Measurements from ENCODE around the gene AUTS2.

Gene AUTS2

GRCh38 chr7:69871213-69871885 is 273.1 kb downstream of the AUTS2 start:
- DNase-seq, result no peak

GRCh38 chr7:69871886-69872569 is 273.8 kb downstream of the AUTS2 start:
- no peak for DNase-seq

GRCh38 chr7:69873512-69873911 is 275.2 kb downstream of the AUTS2 start:
- DNase-seq, result no peak

GRCh38 chr7:69878015-69878414 is 279.7 kb downstream of the AUTS2 start:
- DNase-seq, result no peak

- no peak for DNase-seq
Observed at GRCh38 chr7:69878591-69878990, 280.3 kb downstream of the AUTS2 start.

- DNase-seq, result no peak
Observed at GRCh38 chr7:69879989-69880388, 281.7 kb downstream of the AUTS2 start.

GRCh38 chr7:69880840-69881239 is 282.6 kb downstream of the AUTS2 start:
- peak; percentile 22 for DNase-seq

- no peak for DNase-seq
Observed at GRCh38 chr7:69882269-69882668, 284.0 kb downstream of the AUTS2 start.

GRCh38 chr7:69883399-69883891 is 285.2 kb downstream of the AUTS2 start:
- DNase-seq, result no peak

- DNase-seq, result no peak
Observed at GRCh38 chr7:69885431-69885830, 287.2 kb downstream of the AUTS2 start.

- DNase-seq, result no peak
Observed at GRCh38 chr7:69889338-69889975, 291.2 kb downstream of the AUTS2 start.

GRCh38 chr7:69889976-69890351 is 291.7 kb downstream of the AUTS2 start:
- DNase-seq, result no peak

- DNase-seq, result peak; percentile 24
Observed at GRCh38 chr7:69892790-69893189, 294.5 kb downstream of the AUTS2 start.

GRCh38 chr7:69893906-69894305 is 295.6 kb downstream of the AUTS2 start:
- peak; percentile 73 for DNase-seq

- DNase-seq, result no peak
Observed at GRCh38 chr7:69895446-69895845, 297.2 kb downstream of the AUTS2 start.

GRCh38 chr7:69896121-69896520 is 297.8 kb downstream of the AUTS2 start:
- no peak for DNase-seq

GRCh38 chr7:69898189-69898588 is 299.9 kb downstream of the AUTS2 start:
- no peak for DNase-seq

GRCh38 chr7:69903410-69903809 is 305.1 kb downstream of the AUTS2 start:
- DNase-seq, result no peak

GRCh38 chr7:69906283-69906995 is 308.2 kb downstream of the AUTS2 start:
- peak; percentile 47 for DNase-seq

- no peak for DNase-seq
Observed at GRCh38 chr7:69907720-69908119, 309.4 kb downstream of the AUTS2 start.

GRCh38 chr7:69908454-69908853 is 310.2 kb downstream of the AUTS2 start:
- no peak for DNase-seq

GRCh38 chr7:69910150-69910549 is 311.9 kb downstream of the AUTS2 start:
- no peak for DNase-seq

GRCh38 chr7:69911337-69911736 is 313.1 kb downstream of the AUTS2 start:
- DNase-seq, result no peak
